GM21515 (cell line): ENCODE data around the gene ZNF337.
"Not testable (repeated sequence)": the region's sequence is repeated elsewhere in the genome, so short reads cannot be mapped to it uniquely, and the experiment has no call there.

Experiments
- ATAC-seq: cut with Tn5 transposase; IDR thresholded peaks from one replicate; pipeline ENCODE4 v1.9.1; 2021; ENCODE audit not compliant: unreplicated experiment

The ZNF337 gene

GRCh38 chr20:25695532-25696370 lies 902 bp downstream of the ZNF337 start:
- no peak for ATAC-seq

- ATAC-seq: no peak
Measured at GRCh38 chr20:25692499-25692898, 4.2 kb downstream of the ZNF337 start.

GRCh38 chr20:25690427-25690826 lies 6.2 kb downstream of the ZNF337 start:
- ATAC-seq: no peak

GRCh38 chr20:25686081-25687067 lies 10.3 kb downstream of the ZNF337 start:
- no peak for ATAC-seq

- peak; percentile 63 for ATAC-seq
Measured at GRCh38 chr20:25685276-25686080, 11.2 kb downstream of the ZNF337 start.

GRCh38 chr20:25683826-25684225 lies 12.8 kb downstream of the ZNF337 start:
- not testable (repeated sequence) for ATAC-seq

GRCh38 chr20:25683050-25683449 lies 13.6 kb downstream of the ZNF337 start:
- ATAC-seq: no peak

- no peak for ATAC-seq
Measured at GRCh38 chr20:25676164-25676809, 20.4 kb downstream of the ZNF337 start.

- no peak for ATAC-seq
Measured at GRCh38 chr20:25675161-25675560, 21.5 kb downstream of the ZNF337 start.

- ATAC-seq: no peak
Measured at GRCh38 chr20:25672659-25673235, 23.9 kb downstream of the ZNF337 start.

GRCh38 chr20:25669826-25670422 lies 26.7 kb downstream of the ZNF337 start:
- ATAC-seq: no peak

- ATAC-seq: no peak
Measured at GRCh38 chr20:25668446-25668845, 28.2 kb downstream of the ZNF337 start.

- ATAC-seq: no peak
Measured at GRCh38 chr20:25659999-25660398, 36.7 kb downstream of the ZNF337 start.

GRCh38 chr20:25654487-25654886 lies 42.2 kb downstream of the ZNF337 start:
- no peak for ATAC-seq

GRCh38 chr20:25652866-25653265 lies 43.8 kb downstream of the ZNF337 start:
- ATAC-seq: not testable (repeated sequence)

GRCh38 chr20:25644814-25645213 lies 51.8 kb downstream of the ZNF337 start:
- ATAC-seq: no peak

- no peak for ATAC-seq
Measured at GRCh38 chr20:25643716-25644115, 52.9 kb downstream of the ZNF337 start.

- no peak for ATAC-seq
Measured at GRCh38 chr20:25637247-25637646, 59.4 kb downstream of the ZNF337 start.

GRCh38 chr20:25632940-25633790 lies 63.5 kb downstream of the ZNF337 start:
- ATAC-seq: no peak
